GM23338 (cell line): Measurements from ENCODE around the gene SNAP91.

Experiments
- CREB1 ChIP-seq: fragments of 250-450 bp; sonication (Bioruptor Pico); IDR thresholded peaks from 2 replicates; pipeline ENCODE4 v1.5.0; 2020; ENCODE audit warnings: low read depth, mild to moderate bottlenecking, moderate library complexity
- CTCF ChIP-seq, 2 experiments: fragments of 200-600 bp in 1 of 2; sonication (generic) in 1 of 2; conservative IDR thresholded peaks; 2 replicates each; pipeline versions ENCODE4 v1.5.1 to v1.6.1; 2016 to 2017; ENCODE audit warnings: antibody characterized with exemption in 2 of 2, low read depth in 2 of 2, mild to moderate bottlenecking in 2 of 2, moderate library complexity in 1 of 2
- EZH2 ChIP-seq: fragments of 200-600 bp; sonication (generic); IDR thresholded peaks from one replicate; pipeline ENCODE4 v1.8.0; 2017; ENCODE audit warnings: antibody characterized with exemption, mild to moderate bottlenecking, low read depth; ENCODE audit not compliant: unreplicated experiment
- NANOG ChIP-seq: IDR thresholded peaks from 2 replicates; pipeline ENCODE4 v1.6.1; 2016; ENCODE audit warnings: antibody characterized with exemption, borderline replicate concordance
- POLR2AphosphoS5 ChIP-seq: IDR thresholded peaks from 2 replicates; pipeline ENCODE4 v1.6.1; 2016; ENCODE audit warnings: antibody characterized with exemption, low read depth
- REST ChIP-seq: IDR thresholded peaks from one replicate; pipeline ENCODE4 v1.6.1; 2018; ENCODE audit warnings: antibody characterized with exemption; ENCODE audit not compliant: unreplicated experiment
- ZNF114 ChIP-seq: fragments of 250-450 bp; sonication (Bioruptor Pico); IDR thresholded peaks from 2 replicates; pipeline ENCODE4 v1.5.0; 2020; ENCODE audit warnings: mild to moderate bottlenecking, moderate library complexity
- ZNF331 ChIP-seq: fragments of 250-450 bp; sonication (Bioruptor Pico); IDR thresholded peaks from 2 replicates; pipeline ENCODE4 v1.5.0; 2020; ENCODE audit warnings: low read depth, mild to moderate bottlenecking, moderate library complexity

- TF ChIP-seq CTCF (conservative IDR thresholded peaks at IDR 0.05; ENCODE audit: low read depth in 2 of 2) (no peak), POLR2AphosphoS5 (no peak), EZH2 (no peak), NANOG (no peak), ZNF114 (no peak), ZNF331 (no peak), CREB1 (no peak), REST (no peak)
These were observed 99.7 kb downstream of the SNAP91 start for GRCh38 chr6:83609248-83609647.
